HG03558 (cell line): Measurements from ENCODE around the gene GPC4.
"Not testable (repeated sequence)": the region's sequence is repeated elsewhere in the genome, so short reads cannot be mapped to it uniquely, and the experiment has no call there.

Source experiments
- ATAC-seq: cut with Tn5 transposase; IDR thresholded peaks from one replicate; pipeline ENCODE4 v1.9.1; 2021; ENCODE audit warnings: moderate number of reproducible peaks; ENCODE audit not compliant: unreplicated experiment; ENCODE audit errors: extremely low read depth

GPC4 gene

DNA sequence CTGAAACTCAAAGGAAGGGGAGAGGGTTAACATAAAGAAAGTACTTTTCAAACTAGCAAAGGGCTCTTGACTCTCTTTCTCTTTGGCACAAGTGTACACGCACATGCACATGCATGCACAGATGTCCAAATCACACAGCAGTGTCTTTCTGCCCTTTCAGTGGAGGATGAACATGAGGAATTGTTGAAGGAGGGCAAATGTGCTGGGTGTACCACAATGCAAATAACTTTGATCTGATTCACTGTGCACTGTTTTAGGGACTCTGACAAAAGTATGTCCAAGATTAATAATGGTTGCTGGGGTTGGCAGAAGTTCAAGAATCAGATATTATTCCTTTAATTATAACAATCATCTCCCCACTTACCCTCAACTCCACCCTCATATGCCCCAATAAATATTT lies 93.8 kb downstream of the GPC4 start:
- no peak for ATAC-seq

GRCh38 chrX:133314281-133314680 lies 101.0 kb downstream of the GPC4 start:
- no peak for ATAC-seq

DNA sequence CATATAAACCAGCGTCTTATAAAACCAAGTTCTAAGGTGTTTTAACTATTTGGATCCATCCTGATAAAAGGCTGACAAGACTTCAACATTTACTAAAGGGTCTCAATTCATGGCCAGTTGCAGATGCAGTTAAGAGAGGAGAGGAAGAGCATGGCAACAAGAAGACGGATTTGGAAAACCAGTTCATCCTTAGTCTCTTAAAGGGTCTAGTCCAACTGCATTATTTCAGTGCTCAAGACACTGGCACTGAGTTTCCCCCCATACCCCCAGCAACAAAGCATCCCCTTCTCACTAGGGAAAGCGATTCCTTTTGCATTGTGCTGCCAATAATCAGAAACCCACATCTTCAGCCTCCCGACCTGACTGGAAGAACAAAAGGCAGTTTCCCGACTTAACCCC lies 106.8 kb downstream of the GPC4 start:
- ATAC-seq = no peak

- ATAC-seq = no peak
Measured at GRCh38 chrX:133307637-133308498, 107.4 kb downstream of the GPC4 start.

- ATAC-seq = no peak
Measured at GRCh38 chrX:133307094-133307493, 108.2 kb downstream of the GPC4 start.

GRCh38 chrX:133306316-133306715 lies 109.0 kb downstream of the GPC4 start:
- no peak for ATAC-seq

GRCh38 chrX:133305348-133305747 lies 109.9 kb downstream of the GPC4 start:
- ATAC-seq = no peak

DNA sequence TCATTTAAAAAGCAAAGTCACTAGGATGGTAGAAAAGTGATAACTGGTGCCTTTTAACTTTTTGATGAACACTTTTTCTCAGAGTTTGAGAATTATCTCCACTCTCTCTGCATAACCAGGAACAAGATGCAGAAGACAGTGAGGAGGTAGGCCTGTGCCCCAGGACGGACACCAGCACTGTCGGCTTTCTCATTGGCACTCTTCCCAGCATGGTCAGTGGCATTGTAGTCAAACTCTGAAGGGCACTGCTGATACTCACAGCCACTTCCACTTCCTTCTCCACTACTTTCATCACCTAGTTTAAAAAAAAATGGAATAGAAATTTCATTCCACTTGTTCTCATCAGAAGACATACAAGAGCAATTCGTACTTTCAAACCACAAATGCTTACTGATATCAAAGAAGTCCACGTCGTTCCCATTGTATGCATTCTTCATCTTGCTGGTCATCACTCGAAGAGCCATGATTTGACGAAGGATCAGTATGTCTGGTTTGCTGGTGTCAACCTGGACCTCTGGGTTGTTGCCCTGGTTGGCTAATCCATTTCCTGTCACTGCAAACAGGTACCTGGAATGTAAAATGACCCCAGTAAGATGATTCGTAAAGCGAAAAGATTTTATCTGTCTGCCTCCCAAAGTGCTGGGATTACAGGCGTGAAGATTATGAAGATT lies 112.4 kb downstream of the GPC4 start:
- no peak for ATAC-seq

DNA sequence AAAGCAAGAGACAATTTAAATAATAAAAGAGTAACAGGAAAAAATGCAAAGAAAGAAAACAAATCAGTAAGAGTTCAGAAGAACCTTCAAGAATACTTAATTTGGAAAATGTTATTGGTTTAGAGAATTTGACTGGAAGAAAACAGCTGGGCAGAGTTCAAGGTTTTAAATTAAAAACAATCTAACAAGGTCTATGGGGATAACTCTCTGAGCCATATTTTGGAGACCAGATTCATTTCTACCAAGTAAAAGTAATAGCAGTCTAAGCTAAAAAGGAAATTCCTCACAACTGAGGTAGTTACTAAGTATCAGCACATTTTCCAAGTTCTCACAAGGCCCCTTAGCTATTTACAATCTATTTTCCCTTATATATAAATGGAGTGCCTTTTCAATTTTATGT lies 114.7 kb downstream of the GPC4 start:
- ATAC-seq = no peak

- ATAC-seq = no peak
Measured at GRCh38 chrX:133297284-133297683, 118.0 kb downstream of the GPC4 start.

DNA sequence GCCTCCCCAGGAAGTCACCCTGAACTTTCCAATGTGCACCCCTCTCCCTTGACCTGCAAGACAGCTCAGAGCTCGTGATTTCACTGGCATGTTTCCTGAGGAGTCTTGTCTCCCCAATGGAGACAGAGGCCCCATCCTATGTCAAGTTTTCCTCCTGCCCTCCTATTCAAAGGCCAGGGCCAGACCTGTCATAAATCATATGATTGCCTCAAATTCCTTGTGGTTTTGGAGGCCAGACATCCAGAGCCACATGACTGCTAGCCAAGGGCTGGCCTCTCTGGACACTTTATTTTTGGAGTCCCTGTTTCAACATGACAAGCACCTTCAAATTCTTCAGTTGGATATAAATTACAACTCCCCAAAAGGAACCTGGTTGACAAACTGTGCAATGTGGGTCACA lies 121.2 kb downstream of the GPC4 start:
- no peak for ATAC-seq

GRCh38 chrX:133290076-133290475 lies 125.2 kb downstream of the GPC4 start:
- ATAC-seq = no peak

DNA sequence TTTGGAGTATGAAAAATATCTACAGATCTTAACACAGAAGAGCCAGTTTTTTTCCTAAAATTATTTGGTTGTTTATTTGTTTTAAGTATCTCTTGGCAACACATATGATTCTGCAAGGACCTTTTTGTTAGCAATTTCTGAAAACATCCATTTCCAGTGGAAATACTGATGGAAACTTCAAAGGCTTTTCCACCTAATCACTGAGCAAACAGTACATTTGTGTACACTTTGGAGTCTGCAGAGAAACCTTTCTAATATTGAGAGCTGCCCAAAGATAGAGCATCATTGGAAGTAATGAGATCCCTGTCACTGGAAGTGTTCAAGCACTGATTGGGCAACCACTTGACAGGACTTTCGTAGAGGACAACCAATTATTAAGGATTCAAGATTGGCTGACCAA lies 127.4 kb downstream of the GPC4 start:
- ATAC-seq = no peak

DNA sequence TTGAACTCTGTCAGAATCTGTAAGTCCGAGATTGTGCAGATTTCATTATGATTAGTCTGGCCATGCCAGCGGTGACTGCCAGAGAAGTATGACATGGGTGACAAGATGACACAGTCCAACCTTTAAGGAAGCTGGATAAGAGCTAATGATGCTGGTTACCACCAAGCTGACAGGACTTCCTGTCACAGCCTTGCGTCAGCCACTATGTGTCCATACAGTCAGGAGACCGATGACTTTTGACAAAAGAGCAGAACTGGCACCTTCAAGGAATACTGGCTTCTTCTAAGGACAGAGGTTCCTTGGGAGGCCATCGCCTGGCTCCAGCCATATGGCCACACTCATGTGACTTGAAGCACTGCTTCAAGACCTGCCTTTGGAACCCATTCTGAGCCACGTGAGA lies 129.9 kb downstream of the GPC4 start:
- ATAC-seq = no peak

- not testable (repeated sequence) for ATAC-seq
Measured at GRCh38 chrX:133279112-133279730, 136.1 kb downstream of the GPC4 start.

- ATAC-seq = no peak
Measured at GRCh38 chrX:133273180-133273579, 142.1 kb downstream of the GPC4 start.

DNA sequence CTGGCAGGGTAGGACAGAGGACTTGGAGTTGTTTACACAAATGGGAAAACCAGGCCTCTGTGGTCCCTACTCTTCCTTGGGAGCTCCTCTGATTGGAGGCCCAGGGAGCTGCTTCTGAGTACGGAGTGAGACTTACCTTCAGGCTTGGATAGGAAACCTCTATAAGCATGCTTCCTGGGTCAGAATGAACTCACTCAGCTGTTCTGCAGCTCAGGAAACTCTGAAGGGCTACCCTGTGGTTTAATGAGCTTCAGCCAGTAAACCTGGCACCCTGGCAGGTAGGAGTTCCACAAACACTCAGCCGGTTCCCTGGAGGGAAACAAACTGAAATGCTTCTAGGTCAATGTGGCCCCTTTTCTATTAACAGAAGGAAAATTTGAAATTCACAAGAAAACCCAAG lies 146.1 kb downstream of the GPC4 start:
- no peak for ATAC-seq

GRCh38 chrX:133267621-133268020 lies 147.7 kb downstream of the GPC4 start:
- ATAC-seq = no peak

GRCh38 chrX:133265331-133265730 lies 150.0 kb downstream of the GPC4 start:
- no peak for ATAC-seq

DNA sequence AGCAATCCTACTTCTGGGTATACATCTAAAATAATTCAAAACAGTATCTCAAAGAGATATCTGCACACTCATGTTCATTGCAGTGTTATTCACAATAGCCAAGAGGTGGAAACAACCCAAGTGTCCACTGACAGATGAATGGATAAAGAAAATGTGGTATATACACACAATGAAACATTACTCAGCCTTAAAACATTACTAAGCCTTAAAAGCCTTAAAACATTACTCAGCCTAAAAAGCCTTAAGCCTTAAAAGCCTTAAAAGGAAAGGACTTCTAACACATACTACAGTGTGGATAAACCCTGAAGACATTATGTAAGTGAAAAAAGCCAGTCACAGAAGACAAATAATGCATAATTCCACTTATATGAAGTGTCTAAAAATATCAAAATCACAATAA lies 156.8 kb downstream of the GPC4 start:
- ATAC-seq = no peak

DNA sequence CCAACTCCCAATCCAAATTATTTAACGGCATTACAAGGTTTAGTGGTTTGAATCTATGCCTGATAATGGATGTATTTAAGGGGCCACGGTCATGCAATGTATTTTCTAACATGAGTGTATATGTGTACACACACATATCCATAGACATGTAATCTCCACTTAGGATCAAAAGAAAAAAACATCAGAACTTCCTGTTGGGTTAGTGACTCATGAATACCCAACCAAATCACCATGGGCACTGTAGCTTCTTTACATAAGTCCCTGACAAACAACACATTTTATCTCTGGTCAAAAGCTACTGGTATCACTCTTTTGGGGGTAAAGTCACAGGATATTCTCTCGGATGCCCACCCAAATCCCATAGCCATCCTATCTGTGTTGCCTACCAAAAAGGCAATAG lies 160.6 kb downstream of the GPC4 start:
- ATAC-seq = no peak
